ENCODE measurements around the gene ATG16L1.

The ATG16L1 gene

DNA sequence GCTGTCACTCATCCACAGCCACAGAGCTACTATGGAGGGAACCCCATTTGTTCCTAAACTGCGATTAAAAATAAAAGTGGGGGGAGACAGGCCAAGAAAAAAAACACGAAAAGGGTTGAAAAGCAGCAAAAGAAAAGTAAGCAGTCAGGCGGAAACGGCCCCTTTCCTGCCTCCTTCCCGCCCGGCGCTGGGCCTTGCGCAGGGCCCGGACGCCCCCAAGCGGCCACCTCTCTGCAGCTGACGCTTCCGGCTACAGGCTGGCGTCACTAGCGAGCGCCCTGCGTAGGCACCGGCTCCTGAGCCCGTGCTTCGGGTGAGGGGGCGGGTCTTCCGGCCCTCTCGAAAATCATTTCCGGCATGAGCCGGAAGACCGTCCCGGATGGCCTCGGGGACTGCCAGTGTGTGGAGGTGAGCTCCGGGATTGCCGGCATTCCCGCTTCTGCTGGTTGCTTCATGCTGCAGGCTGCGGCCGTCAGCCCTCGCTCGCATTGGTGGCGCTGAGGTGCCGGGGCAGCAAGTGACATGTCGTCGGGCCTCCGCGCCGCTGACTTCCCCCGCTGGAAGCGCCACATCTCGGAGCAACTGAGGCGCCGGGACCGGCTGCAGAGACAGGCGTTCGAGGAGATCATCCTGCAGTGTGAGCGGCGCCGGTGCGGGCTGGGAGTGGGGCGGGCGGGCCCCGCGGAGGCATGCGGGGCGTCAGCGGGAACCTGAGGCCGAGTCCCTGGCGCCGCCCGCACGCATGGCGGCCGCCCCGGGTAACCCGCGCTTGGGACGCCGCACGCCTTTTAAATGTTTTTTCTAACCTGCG lies at the start of gene ATG16L1:
Gene ATG16L1, plus strand, starts transcription at position 368 of the 811 bp plus-strand sequence. Its CDS starts 155 bp downstream, at position 523.
- peak; percentile 95 for DNase-seq

DNA sequence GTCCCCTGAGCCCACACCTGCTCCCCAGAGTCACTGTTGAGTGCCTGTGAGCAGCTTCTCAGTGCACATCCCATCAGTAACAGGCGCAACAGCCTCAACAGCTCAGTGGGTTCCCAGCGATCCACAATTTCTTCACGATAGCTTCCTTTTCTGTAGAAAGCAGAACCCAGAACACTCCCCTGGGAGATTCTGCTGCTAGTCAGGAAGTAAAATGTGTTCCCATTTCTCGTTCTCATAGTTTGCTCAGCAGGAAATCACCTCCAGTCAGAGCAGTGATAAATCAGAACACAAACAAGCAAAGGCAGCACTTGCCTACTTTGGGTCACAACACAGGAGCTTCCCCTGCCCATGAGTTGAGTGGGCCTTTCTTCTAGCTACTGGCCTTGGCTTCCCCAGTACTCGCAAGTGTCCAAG lies 48.9 kb upstream of the ATG16L1 start:
- no peak for DNase-seq

DNA sequence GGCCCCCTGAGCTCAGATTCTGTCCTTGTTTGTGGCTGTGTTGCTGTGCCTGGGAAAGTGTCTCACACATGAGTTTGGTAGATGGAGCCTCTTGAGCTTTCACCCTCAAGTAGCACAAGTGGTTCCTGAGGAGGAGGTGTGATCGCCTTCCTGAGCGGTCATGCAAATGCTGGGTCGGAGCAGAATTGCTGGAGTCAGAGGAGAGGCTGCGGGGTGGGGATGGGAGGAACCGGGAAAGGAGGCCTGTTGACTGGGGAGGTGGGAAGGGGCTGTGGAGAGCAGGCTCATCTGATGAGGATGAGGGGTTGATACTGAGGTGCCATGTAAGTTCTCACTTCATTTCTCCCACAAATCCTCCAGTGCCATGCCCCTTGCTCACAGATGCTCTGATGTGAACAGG lies 48.4 kb upstream of the ATG16L1 start:
- no peak for DNase-seq

DNA sequence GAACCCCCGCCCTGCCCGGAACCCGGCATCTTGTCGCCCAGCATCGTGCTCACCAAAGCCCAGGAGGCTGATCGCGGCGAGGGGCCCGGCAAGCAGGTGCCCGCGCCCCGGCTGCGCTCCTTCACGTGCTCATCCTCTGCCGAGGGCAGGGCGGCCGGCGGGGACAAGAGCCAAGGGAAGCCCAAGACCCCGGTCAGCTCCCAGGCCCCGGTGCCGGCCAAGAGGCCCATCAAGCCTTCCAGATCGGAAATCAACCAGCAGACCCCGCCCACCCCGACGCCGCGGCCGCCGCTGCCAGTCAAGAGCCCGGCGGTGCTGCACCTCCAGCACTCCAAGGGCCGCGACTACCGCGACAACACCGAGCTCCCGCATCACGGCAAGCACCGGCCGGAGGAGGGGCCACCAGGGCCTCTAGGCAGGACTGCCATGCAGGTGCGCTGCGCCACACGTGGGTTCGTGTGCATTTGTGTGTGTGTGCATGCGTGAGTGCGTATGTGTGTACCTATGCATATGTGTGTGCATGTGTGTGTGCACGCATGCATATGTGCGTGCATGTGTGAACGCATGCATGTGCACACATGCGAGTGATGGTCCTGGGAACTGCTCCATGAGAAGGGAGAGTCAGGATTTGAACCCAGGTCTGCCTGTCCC lies 47.1 kb upstream of the ATG16L1 start:
- DNase-seq = no peak

DNA sequence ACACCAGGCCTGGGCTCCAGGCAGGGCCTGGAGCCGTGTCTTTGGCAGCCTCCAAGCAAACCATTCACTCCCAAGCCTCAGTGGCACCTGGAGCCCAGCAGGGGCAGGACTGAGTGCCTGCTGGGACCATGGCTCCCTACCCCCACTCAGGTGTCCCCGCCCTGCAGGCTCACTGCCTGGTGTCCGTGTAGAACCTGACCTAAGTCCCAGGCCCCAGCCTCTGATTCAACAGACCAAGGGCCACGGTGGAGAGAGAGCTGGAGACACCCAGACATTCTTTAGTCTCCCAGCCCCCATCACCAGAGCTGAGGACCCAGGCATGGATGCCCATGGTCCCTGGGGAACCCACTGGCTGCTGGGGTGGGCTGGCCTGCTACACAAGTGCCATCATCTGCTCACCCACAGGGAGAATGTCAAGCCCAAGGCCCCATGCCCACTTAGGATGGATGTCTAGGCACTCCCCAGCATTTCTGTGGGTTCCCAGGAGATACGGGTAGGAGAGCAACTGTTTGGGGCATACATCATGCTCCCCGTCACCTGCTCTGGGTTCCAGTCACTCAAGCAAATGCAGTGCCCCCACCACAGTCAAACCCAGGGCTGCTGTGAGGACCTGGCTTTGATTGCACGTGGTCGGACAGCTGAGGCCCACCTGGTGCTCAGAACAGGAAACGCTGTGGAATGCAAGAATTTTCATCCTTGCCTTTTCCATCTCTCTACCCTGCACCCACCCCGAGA lies 42.9 kb upstream of the ATG16L1 start:
- no peak for DNase-seq

DNA sequence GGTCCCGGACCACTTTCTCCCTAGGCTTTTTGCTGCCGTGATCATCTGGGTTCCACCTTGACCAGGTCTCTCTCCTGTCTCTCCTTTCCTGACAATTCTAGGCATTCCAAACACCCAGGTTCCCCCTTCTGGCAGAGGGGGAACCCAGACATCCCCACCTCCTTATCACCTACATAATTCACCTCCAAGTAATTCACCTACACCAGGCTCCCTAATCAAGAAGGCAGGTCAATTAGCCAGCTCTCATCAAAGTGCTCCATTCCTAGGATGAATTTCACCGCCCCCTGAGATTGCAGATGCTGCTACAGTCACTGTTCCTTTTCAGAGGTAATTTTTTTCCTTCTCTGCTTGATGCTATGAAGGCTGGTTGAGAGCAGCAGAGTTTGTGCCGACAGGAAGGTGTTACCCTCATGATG lies 42.3 kb upstream of the ATG16L1 start:
- DNase-seq = no peak

DNA sequence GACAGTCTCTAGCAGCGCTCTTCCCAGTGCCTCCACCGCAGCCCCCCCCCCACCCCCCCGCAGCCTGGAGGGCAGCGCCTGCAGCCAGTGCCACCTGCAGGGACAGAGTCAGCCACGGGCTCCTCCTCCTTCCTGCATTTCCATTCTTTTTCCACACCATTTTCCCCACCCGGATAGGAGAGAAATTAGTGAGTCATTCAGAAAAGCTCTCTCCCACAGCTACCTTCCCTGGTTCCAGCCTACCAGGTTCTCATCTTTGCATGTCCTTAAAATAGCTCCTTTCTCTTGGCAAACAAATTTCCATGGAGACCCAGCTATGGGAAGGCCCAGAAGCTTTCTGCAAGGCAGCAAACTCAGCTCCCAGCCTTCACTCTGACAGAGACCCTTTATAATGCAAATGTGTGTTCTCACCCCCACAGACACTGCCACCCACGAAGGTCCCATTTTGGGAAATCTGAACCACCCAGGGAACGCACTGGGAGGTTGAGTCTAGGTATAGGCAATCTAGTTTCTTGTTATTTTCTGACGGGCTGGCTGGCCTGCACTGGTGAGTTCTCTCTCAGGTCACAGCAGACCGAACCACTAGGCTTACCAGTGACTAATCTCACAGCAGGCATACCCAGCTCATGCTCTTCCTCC lies 41.8 kb upstream of the ATG16L1 start:
- DNase-seq = no peak

DNA sequence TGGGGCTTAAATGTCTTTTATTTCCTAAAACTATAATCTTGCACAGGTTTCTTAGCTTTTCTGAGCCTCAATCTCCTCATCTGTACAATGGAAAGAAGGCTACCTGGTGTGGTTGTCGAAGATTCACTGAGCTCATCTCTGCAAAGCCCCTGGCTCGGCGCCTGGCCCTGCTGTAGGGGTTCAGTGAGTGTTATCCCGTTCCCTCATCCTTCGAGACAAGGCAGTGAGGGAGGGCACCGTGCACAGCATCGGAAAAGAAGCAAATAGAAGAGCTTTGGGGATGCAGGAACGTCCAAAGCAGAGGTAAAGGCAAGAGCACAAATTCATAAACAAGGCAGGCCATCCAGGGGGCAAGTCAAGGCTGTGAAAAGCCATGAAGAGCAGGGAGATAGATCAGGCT lies 41.2 kb upstream of the ATG16L1 start:
- no peak for DNase-seq

DNA sequence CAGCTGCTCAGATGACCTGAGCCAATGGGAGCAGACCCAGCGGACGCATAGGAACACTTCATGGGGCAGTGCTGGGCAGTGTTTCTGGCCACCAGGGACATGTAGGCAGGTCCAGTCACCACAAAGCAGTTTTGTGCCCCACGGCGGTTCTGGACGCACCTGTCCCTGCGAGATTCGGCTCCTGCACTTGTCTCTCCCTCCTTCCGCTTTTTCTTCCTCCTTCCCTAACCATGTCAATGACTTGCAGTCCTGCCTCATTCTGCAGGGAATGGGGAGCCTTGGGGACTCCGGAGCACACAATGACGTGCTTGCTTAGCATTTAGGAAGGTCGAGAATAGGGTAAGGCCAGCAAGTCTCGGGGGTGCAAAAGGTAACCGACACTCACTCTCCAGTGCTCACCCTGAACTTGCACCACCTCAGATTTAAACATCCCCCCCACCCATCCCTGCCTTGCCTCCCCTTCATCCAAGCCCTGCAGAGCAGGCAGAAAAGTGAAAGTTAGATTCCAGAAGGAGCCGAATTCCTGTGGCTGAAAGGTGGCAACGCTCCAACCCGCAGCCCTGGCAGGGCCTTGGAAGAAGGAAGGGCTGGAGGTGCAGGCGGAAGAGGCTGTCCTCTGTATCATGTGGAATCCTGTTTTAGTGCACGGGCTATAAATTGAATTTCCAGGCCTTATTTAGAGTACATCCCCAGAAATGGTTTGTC lies 40.5 kb upstream of the ATG16L1 start:
- no peak for DNase-seq

DNA sequence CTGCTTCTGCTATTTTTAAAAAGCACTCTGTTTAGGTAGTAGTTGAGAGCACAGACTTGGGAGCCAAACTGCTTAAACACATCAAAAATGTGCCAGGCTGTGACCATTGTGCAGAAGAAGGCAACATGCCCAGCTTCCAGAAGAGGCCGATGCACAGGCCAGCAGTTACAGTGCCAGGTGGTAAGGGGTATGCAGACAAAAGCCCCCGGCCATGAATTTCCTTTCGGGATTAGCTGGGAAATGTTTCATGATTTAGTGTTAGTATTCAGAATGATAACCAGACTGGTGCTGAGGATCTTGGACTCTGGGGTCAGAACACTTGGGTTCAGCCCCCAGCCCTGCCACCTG lies 40.0 kb upstream of the ATG16L1 start:
- DNase-seq = no peak

DNA sequence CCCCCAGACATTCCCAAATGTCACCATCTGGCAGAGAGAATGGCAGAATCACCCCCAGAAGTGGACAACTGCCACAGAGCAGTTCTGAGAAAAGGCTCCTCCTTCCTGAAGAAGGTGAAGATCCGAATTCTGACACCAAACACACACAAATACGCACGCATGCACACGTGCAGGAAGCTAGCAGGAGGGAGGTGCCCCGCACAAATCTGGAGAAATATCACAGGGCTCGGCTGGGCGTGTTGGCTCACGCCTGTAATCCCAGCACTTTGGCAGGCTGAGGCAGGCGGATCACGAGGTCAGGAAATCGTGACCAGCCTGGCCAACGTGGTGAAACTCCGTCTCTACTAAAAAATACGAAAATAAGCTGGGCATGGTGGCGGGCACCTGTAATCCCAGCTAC lies 38.5 kb upstream of the ATG16L1 start:
- no peak for DNase-seq

DNA sequence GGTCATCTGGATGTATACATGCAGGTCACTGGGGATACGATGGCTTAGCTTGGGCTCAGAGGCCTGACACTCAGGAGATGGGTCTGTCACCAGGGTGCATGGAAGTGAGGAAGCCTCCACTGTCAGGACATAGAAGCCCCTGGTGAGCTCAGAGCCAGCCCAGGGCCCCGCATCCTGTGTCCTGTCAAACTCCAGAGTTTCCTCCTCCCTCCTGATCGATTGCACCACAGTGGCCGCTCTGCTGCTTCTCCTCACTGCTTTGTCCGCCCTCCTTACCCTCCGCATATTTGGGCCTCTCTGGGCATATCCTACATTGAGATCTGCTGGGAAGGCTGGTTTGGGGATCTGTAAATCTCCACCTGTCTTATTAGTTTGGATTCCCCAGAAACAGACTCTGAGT lies 37.5 kb upstream of the ATG16L1 start:
- no peak for DNase-seq

DNA sequence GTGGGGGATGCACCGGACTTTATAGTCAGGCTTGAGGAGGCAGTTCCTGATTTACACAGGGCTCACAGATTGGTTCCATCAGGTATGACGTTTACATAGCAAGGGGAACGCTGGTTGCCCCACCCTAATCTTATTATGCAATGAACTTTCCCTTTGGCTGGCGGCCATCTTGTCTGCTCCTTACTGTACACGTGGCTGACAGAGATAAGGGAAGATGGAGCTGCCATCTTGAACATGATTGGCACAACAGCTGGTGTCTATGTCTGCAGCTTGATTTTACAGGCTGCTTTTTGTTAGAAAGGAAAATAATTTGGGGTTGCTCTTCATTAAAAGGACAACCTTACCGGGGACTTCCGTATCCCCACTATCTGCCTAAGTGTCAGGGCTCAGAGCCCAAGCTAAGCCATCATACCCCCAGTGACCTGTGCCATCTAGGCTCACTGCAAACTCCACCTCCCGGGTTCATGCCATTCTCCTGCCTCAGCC lies 33.5 kb upstream of the ATG16L1 start:
- no peak for DNase-seq

DNA sequence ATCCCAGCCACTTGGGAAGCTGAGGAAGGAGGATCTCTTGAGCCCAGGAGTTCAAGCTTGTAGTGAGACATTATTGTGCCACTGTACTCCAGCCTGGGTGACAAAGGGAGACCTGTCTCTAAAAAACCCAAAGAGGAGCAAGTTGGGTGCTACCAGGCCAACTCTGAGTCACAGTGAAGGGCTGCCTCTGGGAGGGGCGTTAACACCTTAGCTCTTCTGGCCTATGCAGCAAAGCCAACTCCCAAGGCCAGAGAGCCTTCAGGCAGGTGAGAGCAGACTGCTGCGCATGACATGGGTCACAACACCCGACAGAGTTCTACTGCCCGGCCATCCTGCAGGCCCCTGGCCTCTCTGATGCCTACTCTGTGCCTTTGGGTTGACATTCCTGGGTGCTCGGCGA lies 32.6 kb upstream of the ATG16L1 start:
- no peak for DNase-seq

DNA sequence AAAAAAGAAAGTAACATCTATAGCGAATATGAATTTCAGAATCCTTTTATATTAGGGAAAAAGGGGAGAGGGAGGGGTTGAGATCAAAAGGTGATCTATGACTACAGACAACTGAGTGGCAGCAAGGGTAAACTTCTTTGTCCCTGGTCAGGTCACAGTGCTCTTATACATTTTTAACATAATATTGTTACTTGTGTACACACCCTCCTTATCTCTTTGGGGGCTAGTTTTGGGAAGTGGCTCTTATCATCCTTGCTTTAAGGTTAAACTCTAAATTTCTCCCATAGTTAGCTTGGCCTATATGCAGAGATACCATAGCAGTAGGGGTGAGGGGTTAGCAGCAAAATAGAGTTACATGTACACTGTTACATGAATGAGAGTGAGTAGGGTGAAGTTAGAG lies 31.6 kb upstream of the ATG16L1 start:
- no peak for DNase-seq

DNA sequence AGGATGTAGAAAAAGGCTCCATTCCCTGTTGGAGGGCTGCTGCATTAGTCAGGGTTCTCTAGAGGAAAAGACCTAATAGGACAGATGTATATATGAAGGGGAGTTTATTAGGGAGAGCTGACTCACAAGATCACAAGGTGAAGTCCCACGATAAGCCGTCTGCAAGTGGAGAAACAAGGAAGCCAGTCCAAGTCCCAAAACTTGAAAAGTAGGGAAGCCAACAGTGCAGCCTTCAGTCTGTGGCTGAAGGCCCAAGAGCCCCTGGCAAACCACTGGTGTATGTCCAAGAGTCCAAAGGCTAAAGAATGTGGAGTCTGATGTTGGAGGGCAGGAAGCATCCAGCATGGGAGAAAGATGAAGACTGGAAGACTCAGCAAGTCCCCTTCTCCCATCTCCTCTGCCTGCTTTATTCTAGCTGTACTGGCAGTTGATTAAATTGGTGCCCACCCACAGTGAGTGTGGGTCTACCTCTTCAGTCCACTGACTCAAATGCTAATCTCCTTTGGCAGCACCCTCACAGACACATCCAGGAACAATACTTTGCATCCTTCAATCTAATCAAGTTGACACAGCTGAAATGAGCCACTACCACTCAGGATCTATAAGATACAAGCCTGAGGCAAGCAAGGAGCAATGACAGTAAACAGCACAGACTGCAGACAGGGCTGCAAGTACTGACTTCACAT lies 30.0 kb upstream of the ATG16L1 start:
- DNase-seq = no peak

DNA sequence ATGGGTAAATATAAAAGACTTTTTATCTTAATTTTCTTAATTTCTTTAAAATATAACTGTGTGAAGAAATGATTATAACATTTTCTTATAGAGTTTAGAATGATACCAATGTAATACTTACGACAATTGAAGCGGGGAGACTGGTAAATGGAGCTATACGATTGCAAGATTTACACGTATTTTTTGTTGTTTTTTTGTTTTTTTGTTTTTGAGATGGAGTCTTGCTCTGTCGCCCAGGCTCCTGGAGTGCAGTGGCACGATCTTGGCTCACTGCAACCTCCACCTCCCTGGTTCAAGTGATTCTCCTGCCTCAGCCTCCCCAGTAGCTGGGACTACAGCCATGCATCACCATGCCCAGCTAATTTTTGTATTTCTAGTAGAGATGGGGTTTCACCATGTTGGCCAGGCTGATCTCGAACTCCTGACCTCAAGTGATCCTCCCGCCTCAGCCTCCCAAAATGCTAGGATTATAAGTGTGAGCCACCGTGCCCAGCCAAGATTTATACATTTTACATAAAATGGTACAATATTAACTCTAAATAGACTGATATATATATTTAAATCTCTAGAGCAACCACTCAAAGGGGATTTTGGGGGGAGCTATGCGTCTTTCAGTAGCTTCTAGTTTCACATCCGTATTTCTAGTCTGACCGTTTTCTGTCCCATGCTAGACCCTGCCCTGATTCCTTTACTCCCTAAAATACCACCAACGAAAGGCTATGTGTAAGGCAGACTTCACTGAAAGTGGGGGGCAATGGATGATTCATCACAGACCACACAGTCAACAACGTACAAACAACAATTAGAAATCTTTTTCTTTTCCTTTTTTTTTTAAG lies 28.2 kb upstream of the ATG16L1 start:
- no peak for DNase-seq

DNA sequence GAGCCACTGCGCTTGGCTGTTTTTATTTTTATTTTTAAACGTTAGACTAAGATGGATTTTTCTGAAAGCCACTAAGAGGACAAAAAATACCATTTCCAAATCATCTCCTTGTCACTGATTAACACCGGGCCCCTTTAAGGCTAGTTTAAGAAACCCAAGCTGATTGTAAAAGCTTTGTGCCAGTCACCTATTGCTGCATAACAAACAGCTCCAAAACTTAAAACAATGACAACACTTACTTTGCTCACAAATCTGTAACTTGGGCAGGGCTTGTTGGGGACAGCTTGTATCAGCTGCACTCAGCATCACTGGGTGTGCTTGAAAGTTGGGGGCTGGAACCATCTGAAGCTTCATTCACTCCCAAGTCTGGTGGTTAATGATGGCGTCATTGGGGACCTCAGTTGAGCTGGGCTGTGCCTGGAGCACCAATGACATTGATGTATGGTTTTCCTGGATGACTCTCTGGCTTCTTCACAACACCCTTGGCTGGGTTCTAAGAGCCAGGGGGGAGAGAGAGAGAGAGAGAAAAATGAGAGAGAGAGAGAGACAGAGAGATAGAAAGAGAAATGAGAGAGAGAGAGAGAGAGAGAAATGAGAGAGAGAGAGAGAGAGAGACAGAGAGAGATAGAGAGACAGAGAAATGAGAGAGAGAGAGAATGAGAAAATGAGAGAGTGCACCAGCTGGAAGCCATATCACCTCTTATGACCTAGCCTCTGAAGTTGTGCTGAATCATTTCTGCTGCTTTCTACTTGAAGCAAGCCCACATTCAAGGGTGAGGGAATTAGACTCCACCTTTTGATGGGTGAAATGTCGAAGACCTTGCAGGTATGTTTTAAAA lies 26.0 kb upstream of the ATG16L1 start:
- DNase-seq = no peak

DNA sequence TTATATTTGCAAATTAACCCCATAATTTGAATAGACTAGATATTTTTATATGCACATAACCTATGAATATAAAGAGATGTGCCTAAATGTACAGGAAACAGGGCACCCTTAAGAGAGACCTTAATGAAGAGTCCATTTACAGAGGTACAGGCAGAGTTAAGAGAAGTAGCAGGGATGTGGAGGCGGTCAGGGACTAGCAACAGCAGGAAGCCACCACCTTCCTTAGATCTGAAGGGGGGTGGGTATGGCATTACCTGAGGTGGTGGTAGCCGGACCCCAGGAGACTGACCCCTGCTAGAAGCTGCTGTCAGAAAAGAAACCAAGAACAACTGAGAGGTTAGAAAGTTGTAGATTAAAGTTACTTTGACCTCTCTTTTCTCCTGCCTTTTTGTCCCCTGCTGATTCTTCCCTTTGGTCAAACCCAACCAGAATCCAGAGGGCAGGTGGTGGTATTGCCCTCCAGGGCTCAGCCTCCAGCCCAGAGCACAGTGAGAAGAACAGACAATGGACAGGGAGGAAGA lies 24.9 kb upstream of the ATG16L1 start:
- DNase-seq = no peak
